Fibroblast of the conjunctiva (primary cell): ENCODE data around the gene HIF1AN.
"Not testable (repeated sequence)": the region's sequence is repeated elsewhere in the genome, so short reads cannot be mapped to it uniquely, and the experiment has no call there.

Experiments
- DNase-seq: peaks from one replicate; pipeline ENCODE4 v3.0.0-alpha.2; 2010; ENCODE audit warnings: low read depth

HIF1AN gene

GRCh38 chr10:100567249-100567648, 31.5 kb downstream of the HIF1AN start:
- DNase-seq: no peak

GRCh38 chr10:100567826-100568225, 32.1 kb downstream of the HIF1AN start:
- DNase-seq: no peak

GRCh38 chr10:100568912-100569311, 33.2 kb downstream of the HIF1AN start:
- DNase-seq: no peak

- no peak for DNase-seq
Measured at GRCh38 chr10:100569687-100570481, 34.1 kb downstream of the HIF1AN start.

GRCh38 chr10:100570506-100570905, 34.8 kb downstream of the HIF1AN start:
- DNase-seq: no peak

GRCh38 chr10:100571084-100571856, 35.5 kb downstream of the HIF1AN start:
- no peak for DNase-seq

GRCh38 chr10:100575146-100575545, 39.4 kb downstream of the HIF1AN start:
- not testable (repeated sequence) for DNase-seq

- no peak for DNase-seq
Measured at GRCh38 chr10:100575585-100576281, 40.0 kb downstream of the HIF1AN start.

GRCh38 chr10:100576282-100576635, 40.5 kb downstream of the HIF1AN start:
- no peak for DNase-seq

GRCh38 chr10:100579261-100580090, 43.7 kb downstream of the HIF1AN start:
- DNase-seq: no peak

GRCh38 chr10:100586959-100587358, 51.2 kb downstream of the HIF1AN start:
- no peak for DNase-seq

- no peak for DNase-seq
Measured at GRCh38 chr10:100598166-100598565, 62.4 kb downstream of the HIF1AN start.

GRCh38 chr10:100600218-100600617, 64.5 kb downstream of the HIF1AN start:
- no peak for DNase-seq

GRCh38 chr10:100607439-100607838, 71.7 kb downstream of the HIF1AN start:
- no peak for DNase-seq
